Measurements from ENCODE around the gene CELSR2.

CELSR2 gene

DNA sequence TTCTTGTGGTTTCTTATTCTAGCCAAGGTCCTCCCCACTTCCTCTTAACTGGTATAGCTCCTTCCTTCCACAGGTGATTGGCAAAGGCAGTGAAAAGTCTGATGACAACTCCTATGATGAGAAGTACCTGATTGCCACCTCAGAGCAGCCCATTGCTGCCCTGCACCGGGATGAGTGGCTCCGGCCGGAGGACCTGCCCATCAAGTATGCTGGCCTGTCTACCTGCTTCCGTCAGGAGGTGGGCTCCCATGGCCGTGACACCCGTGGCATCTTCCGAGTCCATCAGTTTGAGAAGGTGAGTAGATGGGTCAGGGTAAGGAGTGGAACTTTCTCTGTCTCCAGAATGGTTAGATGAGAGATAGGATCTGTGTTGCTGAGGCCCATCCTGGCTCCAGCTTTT is 14.2 kb upstream of the CELSR2 start:
- Histone ChIP-seq H3K36me3 (peaks cover 91% of the 10 kb centered on the region), H3K27me3 (peaks cover under 1% of the 10 kb centered on the region), H3K27ac (no peak overlapping the region), H3K9me3 (no peaks in the 10 kb centered on the region), H3K4me1 (ENCODE audit: control insufficient read depth in 1 of 2, insufficient read depth in 1 of 2, low read depth in 1 of 2, low read length in 1 of 2) (no peaks in the 10 kb centered on the region), H3K4me3 (ENCODE audit: low read depth in 1 of 2, low read length in 1 of 2) (no peak overlapping the region)
- TF ChIP-seq, protein P1, sequence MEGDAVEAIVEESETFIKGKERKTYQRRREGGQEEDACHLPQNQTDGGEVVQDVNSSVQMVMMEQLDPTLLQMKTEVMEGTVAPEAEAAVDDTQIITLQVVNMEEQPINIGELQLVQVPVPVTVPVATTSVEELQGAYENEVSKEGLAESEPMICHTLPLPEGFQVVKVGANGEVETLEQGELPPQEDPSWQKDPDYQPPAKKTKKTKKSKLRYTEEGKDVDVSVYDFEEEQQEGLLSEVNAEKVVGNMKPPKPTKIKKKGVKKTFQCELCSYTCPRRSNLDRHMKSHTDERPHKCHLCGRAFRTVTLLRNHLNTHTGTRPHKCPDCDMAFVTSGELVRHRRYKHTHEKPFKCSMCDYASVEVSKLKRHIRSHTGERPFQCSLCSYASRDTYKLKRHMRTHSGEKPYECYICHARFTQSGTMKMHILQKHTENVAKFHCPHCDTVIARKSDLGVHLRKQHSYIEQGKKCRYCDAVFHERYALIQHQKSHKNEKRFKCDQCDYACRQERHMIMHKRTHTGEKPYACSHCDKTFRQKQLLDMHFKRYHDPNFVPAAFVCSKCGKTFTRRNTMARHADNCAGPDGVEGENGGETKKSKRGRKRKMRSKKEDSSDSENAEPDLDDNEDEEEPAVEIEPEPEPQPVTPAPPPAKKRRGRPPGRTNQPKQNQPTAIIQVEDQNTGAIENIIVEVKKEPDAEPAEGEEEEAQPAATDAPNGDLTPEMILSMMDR (IDR thresholded peaks at IDR 0.05): no peak

DNA sequence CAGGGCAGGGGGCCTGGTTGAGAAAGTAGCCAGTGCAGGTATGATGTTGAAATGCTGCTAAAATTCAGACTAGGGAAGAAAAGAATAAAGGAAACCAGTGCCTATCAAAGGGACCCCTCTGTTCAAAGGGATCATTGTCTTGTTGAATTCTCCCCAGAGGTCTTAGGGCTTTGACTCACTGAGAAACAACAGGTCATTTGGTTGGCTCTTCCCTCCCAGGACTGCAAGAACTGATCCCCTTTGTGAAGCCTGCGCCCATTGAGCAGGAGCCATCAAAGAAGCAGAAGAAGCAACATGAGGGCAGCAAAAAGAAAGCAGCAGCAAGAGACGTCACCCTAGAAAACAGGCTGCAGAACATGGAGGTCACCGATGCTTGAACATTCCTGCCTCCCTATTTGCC is 11.8 kb upstream of the CELSR2 start:
- H3K4me3 ChIP-seq (ENCODE audit: low read depth in 1 of 2, low read length in 1 of 2): no peak overlapping the region
- peaks cover 25% of the 10 kb centered on the region for H3K27me3 ChIP-seq
- H3K36me3 ChIP-seq: peaks cover 68% of the 10 kb centered on the region
- TF ChIP-seq, protein P1 (IDR thresholded peaks at IDR 0.05): no peak
- H3K27ac ChIP-seq: no peak overlapping the region
- H3K9me3 ChIP-seq: no peaks in the 10 kb centered on the region
- H3K4me1 ChIP-seq (ENCODE audit: control insufficient read depth in 1 of 2, insufficient read depth in 1 of 2, low read depth in 1 of 2, low read length in 1 of 2): no peaks in the 10 kb centered on the region

DNA sequence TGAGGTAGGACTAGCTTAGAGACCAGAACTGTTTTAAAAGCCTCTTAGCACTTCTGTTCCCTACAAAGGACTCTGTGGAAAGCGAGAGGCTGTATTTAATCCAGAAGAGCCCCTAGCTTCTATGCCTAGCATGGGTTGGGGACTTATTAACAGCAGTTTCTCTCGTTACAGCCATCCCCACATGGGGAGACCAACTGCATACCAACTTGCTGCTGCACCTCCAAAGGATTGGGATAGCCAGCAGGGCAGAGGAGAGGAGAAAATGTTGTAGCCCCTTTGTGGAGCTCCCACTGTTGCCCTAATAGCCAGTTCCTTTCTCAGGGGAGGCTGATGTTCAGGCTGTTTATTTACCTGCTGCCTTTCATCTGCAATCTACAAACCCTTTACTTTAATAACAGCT is 11.0 kb upstream of the CELSR2 start:
- TF ChIP-seq, protein P1 (IDR thresholded peaks at IDR 0.05): no peak
- H3K27ac ChIP-seq: no peak overlapping the region
- peaks cover 33% of the 10 kb centered on the region for H3K27me3 ChIP-seq
- no peaks in the 10 kb centered on the region for H3K9me3 ChIP-seq
- peaks cover 59% of the 10 kb centered on the region for H3K36me3 ChIP-seq
- no peaks in the 10 kb centered on the region for H3K4me1 ChIP-seq (ENCODE audit: control insufficient read depth in 1 of 2, insufficient read depth in 1 of 2, low read depth in 1 of 2, low read length in 1 of 2)
- no peak overlapping the region for H3K4me3 ChIP-seq (ENCODE audit: low read depth in 1 of 2, low read length in 1 of 2)

GRCh38 chr1:109239047-109239408 is 10.3 kb upstream of the CELSR2 start:
- Histone ChIP-seq H3K27me3 (peaks cover 40% of the 10 kb centered on the region), H3K4me3 (ENCODE audit: low read depth in 1 of 2, low read length in 1 of 2) (no peak overlapping the region), H3K4me1 (ENCODE audit: control insufficient read depth in 1 of 2, insufficient read depth in 1 of 2, low read depth in 1 of 2, low read length in 1 of 2) (no peaks in the 10 kb centered on the region), H3K36me3 (peaks cover 58% of the 10 kb centered on the region), H3K9me3 (no peaks in the 10 kb centered on the region), H3K27ac (no peak overlapping the region)
- TF ChIP-seq, protein P1 (IDR thresholded peaks at IDR 0.05): no peak

GRCh38 chr1:109239409-109240068 is 9.8 kb upstream of the CELSR2 start:
- no peak overlapping the region for H3K27ac ChIP-seq

More at GRCh38 chr1:109239409-109240068, 9.8 kb upstream of the CELSR2 start:
- Histone ChIP-seq H3K27me3 (peaks cover 44% of the 10 kb centered on the region), H3K4me3 (ENCODE audit: low read depth in 1 of 2, low read length in 1 of 2) (no peak overlapping the region), H3K9me3 (no peaks in the 10 kb centered on the region), H3K36me3 (peaks cover 55% of the 10 kb centered on the region), H3K4me1 (ENCODE audit: control insufficient read depth in 1 of 2, insufficient read depth in 1 of 2, low read depth in 1 of 2, low read length in 1 of 2) (no peaks in the 10 kb centered on the region)
- TF ChIP-seq, protein P1 (IDR thresholded peaks at IDR 0.05): no peak
